Tibial nerve (tissue), 4 donors: Measurements from ENCODE around the gene TREX2. TPM values are rescaled to one million over a fixed set of nuclear protein-coding genes. Genes with fewer than 3 reads are reported as not detected.

Experiments
- DNase-seq, 2 donors: peaks; one replicate each; pipeline ENCODE4 v3.0.0-alpha.2; 2019; ENCODE audit warnings: low spot score in 2 of 2
- H3K27ac ChIP-seq, 4 donors: fragments of 200-600 bp; sonication (generic) in 3 of 4; one replicate each; pipeline ENCODE4 v1.5.1; 2017 to 2019; ENCODE audit warnings: mild to moderate bottlenecking in 1 of 4
- H3K27me3 ChIP-seq, 2 donors: fragments of 200-600 bp; sonication (generic) in 1 of 2; one replicate each; pipeline versions ENCODE4 v1.5.1 to v1.6.0; 2017 to 2019
- H3K36me3 ChIP-seq, 3 donors: fragments of 200-600 bp; sonication (generic); one replicate each; pipeline ENCODE4 v1.5.1; 2018 to 2019
- H3K4me1 ChIP-seq, 4 donors: fragments of 200-600 bp; sonication (generic) in 3 of 4; one replicate each; pipeline ENCODE4 v1.5.1; 2017 to 2019
- H3K4me3 ChIP-seq, 4 donors: fragments of 200-600 bp; sonication (generic) in 3 of 4; one replicate each; pipeline ENCODE4 v1.5.1; 2017 to 2019; ENCODE audit warnings: mild to moderate bottlenecking in 1 of 4, moderate library complexity in 1 of 4
- H3K9me3 ChIP-seq, 4 donors: fragments of 200-600 bp; sonication (generic) in 3 of 4; one replicate each; pipeline ENCODE4 v1.5.1; 2017 to 2019
- CTCF ChIP-seq, 5 experiments: fragments of 200-600 bp in 3 of 5; fragments of 450-650 bp in 2 of 5; sonication (generic) in 3 of 5; IDR thresholded peaks; one replicate each; pipeline ENCODE4 v1.5.1; 2016 to 2019; ENCODE audit warnings: antibody characterized with exemption in 5 of 5, mild to moderate bottlenecking in 3 of 5, moderate library complexity in 2 of 5
- EP300 ChIP-seq, 2 donors: sonication (generic); formaldehyde crosslinking; IDR thresholded peaks; one replicate each; pipeline ENCODE4 v1.6.1; 2017; ENCODE audit warnings: antibody characterized with exemption in 2 of 2, mild to moderate bottlenecking in 1 of 2
- POLR2A ChIP-seq, 2 donors: fragments of 450-650 bp; IDR thresholded peaks; one replicate each; pipeline ENCODE4 v1.6.1; 2017; ENCODE audit warnings: antibody characterized with exemption in 2 of 2, mild to moderate bottlenecking in 2 of 2, moderate library complexity in 2 of 2
- WGBS, 2 donors: methylation state at CpG; one replicate each; pipeline ENCODE4 v1.1.5; 2018; 5-methylcytosine and 5-hydroxymethylcytosine counted together
- total RNA-seq, 4 donors: library from RNA; depleted of rRNA; stranded (reverse); fragments of >200 nt; gene quantifications; one replicate each; pipeline ENCODE4 v1.1.0, GENCODE V29; 2016

TREX2 gene
- total RNA-seq, 4 donors from 2014 or later, result 1.5 to 4.4 (median 3.3) TPM

- Histone ChIP-seq H3K4me3 (no peak overlapping the region), H3K27ac (no peak overlapping the region), H3K36me3 (no peaks in the 10 kb centered on the region), H3K9me3 (no peaks in the 10 kb centered on the region), H3K4me1 (no peaks in the 10 kb centered on the region), H3K27me3 (peaks cover 0 to 6% of the 10 kb centered on the region in 2 donors)
- TF ChIP-seq EP300 (IDR thresholded peaks at IDR 0.05) (no peak), CTCF (IDR thresholded peaks at IDR 0.05) (peak in 4 of 5 experiments; percentile 34 to 48 (median 41)), POLR2A (IDR thresholded peaks at IDR 0.05) (no peak)
- WGBS, 2 donors, result 74 to 81% methylated on average over 28 to 58 of the region's 60 CpGs
- no peak for DNase-seq
These were observed 45.4 kb downstream of the TREX2 start for GRCh38 chrX:153400146-153401132.

- WGBS, 2 donors, result 68 to 84% methylated on average over 8 to 17 of the region's 17 CpGs
- DNase-seq, result no peak
- no peaks in the 10 kb centered on the region for H3K9me3 ChIP-seq
- no peak overlapping the region for H3K27ac ChIP-seq
- no peaks in the 10 kb centered on the region for H3K4me1 ChIP-seq
- H3K27me3 ChIP-seq, result peaks cover 0 to 6% of the 10 kb centered on the region in 2 donors
- H3K36me3 ChIP-seq, result no peaks in the 10 kb centered on the region
- TF ChIP-seq POLR2A (IDR thresholded peaks at IDR 0.05), result no peak
- TF ChIP-seq CTCF (IDR thresholded peaks at IDR 0.05), result no peak
- TF ChIP-seq EP300 (IDR thresholded peaks at IDR 0.05), result no peak
- H3K4me3 ChIP-seq, result no peak overlapping the region
These were observed 47.4 kb downstream of the TREX2 start for GRCh38 chrX:153398275-153398960.

GRCh38 chrX:153397256-153397960 is 48.4 kb downstream of the TREX2 start:
- no peaks in the 10 kb centered on the region for H3K9me3 ChIP-seq
- H3K27ac ChIP-seq, result no peak overlapping the region
- WGBS, 2 donors, result 83 to 88% methylated on average over 1 to 27 of the region's 27 CpGs
- no peak overlapping the region for H3K4me3 ChIP-seq
- H3K36me3 ChIP-seq, result no peaks in the 10 kb centered on the region
- DNase-seq, result no peak
- peaks cover 0 to 6% of the 10 kb centered on the region in 2 donors for H3K27me3 ChIP-seq
- no peaks in the 10 kb centered on the region for H3K4me1 ChIP-seq
- TF ChIP-seq POLR2A (IDR thresholded peaks at IDR 0.05), result no peak
- no peak for TF ChIP-seq CTCF (IDR thresholded peaks at IDR 0.05)
- no peak for TF ChIP-seq EP300 (IDR thresholded peaks at IDR 0.05)

- Histone ChIP-seq H3K4me3 (no peak overlapping the region), H3K36me3 (no peaks in the 10 kb centered on the region), H3K27me3 (peaks cover 0 to 6% of the 10 kb centered on the region in 2 donors), H3K9me3 (no peaks in the 10 kb centered on the region), H3K27ac (no peak overlapping the region), H3K4me1 (no peaks in the 10 kb centered on the region)
- WGBS, 2 donors, result 80 to 82% methylated on average over 4 to 25 of the region's 26 CpGs
- TF ChIP-seq EP300 (IDR thresholded peaks at IDR 0.05) (no peak), CTCF (IDR thresholded peaks at IDR 0.05) (no peak), POLR2A (IDR thresholded peaks at IDR 0.05) (no peak)
- DNase-seq, result no peak
These were observed 49.3 kb downstream of the TREX2 start for GRCh38 chrX:153396320-153397195.
